Stimulated activated CD8-positive, alpha-beta memory T cell treated with anti-CD3 and anti-CD28 coated beads, Interleukin-7, amount 100 ng/mL, for 1 hour (primary cell): ENCODE measurements around the gene ENHO.
"Not testable (repeated sequence)": the region's sequence is repeated elsewhere in the genome, so short reads cannot be mapped to it uniquely, and the experiment has no call there.

Experiments used
- DNase-seq, 2 donors: peaks; one replicate each; pipeline ENCODE4 v3.0.0-alpha.2; 2020; ENCODE audit warnings: low read depth in 2 of 2

Gene ENHO

DNA sequence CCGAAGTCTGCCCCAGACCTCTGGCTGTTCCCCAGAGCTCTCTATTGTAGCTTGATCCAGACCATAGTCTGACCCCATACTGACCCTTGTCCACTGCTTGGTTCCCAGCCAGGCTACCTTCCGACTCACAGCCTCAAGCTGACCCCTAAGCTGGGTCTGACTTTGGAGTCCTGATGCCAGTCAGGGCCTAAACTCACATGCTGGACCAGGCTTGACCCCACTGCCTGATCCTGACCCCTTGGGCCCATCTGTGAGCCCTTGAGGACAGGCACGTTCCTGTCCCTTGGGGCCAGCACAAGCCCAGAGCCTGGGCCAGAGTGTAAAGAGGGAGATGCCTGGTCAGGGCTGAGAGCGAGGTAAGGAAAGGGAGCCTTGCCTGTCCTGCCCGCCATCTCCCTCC is 32.7 kb upstream of the ENHO start:
- DNase-seq: no peak

GRCh38 chr9:34555002-34555348 is 32.2 kb upstream of the ENHO start:
- no peak for DNase-seq

DNA sequence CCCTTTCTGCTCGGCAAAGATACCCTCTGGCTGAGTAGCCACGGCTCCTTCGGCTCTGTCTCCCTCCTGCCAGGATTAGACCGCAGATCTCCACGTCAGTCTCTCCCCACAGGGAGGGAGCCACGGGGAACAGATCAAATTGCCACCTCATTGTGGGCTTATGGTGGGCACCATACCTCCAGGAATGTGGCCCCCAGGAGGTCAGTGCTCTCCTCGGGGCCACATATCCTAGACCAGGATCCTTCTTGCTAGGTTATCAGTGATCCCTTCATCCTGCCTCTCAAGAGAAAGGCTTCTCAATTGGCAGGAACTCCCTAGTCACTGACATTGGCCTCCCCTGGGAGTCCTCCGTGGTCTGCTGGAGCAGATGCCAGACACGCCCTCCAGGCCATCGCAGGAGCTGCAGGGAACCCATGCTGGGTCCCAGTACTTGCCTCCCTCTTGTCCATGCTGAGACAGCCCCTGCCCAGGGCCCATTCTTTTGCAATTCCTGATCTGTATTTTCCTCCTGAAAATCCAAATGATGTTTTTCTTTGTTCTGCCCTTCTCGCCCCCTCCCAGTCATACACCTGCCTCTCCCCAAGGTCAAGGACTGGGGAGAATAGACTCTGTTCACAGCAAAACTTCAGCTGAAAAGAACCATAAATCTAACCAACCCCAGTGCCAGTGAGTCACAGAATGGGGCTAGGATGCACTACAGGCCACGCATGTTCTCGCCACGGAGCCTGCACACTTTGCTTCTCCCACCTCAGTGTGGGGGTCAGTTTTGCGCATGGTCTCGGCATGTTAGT is 31.6 kb upstream of the ENHO start:
- DNase-seq: no peak

GRCh38 chr9:34553511-34554021 is 30.8 kb upstream of the ENHO start:
- DNase-seq: no peak

- no peak for DNase-seq
Measured at GRCh38 chr9:34552986-34553385, 30.2 kb upstream of the ENHO start.

DNA sequence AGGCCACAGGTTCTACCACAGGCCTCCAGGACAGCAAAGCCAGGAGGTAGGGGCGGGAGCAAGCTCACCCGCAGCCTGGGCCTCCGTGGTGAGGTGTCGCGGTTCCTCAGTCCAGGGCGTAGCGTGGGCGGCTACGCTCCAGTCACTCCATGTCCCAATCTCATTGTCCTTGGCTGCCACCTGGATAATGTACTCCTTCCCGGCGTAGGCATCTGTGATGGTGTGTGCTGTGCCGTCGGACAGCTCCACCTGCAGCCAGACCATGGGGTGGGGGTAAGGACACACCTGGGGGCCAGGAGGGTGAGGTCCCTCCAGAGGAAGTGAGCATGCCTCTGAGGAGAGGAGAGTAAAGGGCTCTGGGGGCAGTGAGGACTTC is 29.8 kb upstream of the ENHO start:
- no peak for DNase-seq

- no peak for DNase-seq
Measured at GRCh38 chr9:34551751-34552605, 29.2 kb upstream of the ENHO start.

DNA sequence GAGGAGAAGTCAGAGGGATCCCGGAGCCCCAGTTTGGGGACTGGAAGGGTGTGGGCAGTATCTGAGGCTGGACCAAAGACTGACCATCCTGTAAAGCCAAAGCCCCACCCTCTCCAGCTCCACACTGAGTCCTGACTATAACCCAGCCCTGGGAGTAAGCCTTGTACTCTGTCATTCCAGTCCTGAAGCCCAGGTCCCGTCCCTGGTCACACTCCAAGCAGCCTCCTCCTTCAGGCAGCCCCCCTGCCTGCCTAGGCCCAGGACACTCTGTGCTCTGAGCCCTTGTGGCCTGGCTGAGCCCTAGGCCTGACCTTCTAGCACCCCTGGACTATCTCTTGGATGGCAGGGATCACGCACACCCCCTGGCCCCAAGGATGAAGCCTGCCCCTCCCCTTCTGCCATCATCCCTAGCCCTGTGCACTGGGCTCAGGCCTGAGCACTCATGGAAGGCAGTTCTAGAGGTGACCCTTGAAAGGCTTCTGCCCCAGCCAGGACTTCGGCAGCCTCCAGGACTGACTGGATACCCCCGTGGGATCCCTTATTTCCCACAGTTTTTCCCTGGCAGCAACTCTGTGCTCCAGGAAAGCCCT is 28.0 kb upstream of the ENHO start:
- DNase-seq: no peak

- DNase-seq: no peak
Measured at GRCh38 chr9:34550016-34550680, 27.4 kb upstream of the ENHO start.

DNA sequence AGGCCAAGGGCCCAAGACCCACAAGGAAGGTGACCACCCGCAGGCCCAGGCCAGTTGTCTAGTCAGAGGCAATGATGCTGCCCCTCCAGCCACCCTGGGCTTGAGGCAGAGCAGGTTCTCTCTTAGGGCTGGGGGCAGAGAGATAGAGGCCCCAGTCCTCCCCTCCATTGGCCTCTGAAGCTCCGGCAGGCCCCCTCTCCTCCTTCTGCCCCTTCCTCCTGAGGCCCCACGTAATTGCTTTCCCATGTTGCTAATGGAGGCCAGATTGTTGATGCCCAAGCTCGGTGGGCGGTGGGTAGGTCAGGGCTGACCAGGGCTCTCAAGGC is 26.6 kb upstream of the ENHO start:
- no peak for DNase-seq

DNA sequence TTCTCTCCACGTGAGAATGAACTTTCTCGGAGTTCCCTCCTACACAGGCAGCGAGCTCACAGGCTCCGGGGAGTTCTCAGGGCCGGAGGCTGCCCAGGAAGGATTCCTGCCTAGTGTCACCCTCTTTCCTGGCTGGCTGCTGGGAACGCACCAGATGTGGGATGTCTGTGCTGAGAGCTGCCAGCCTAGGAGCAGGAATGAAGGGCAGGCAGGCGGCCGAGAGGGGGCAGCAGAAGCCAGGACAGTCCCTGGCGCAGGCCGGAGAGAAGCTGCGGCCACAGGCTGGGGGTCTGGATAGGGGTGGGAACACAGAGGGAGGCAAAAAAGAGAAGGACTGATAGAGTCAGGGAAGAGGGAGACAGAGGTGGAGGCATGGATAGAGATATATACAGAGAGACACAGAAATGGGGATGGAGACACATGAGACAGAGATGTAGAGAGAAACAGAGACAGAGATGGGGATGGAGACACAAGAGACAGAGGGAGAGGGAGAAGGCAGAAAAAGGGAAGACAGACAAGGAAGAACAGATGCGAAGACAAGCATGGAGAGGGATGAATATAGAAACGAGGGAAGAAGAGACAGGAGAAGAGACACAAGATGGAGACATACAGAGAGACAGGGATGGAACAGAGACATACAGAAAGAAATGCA is 25.3 kb upstream of the ENHO start:
- no peak for DNase-seq

GRCh38 chr9:34546834-34547827 is 24.3 kb upstream of the ENHO start:
- peak in 1 of 2 donors; percentile 20 for DNase-seq

GRCh38 chr9:34546102-34546833 is 23.5 kb upstream of the ENHO start:
- DNase-seq: no peak

DNA sequence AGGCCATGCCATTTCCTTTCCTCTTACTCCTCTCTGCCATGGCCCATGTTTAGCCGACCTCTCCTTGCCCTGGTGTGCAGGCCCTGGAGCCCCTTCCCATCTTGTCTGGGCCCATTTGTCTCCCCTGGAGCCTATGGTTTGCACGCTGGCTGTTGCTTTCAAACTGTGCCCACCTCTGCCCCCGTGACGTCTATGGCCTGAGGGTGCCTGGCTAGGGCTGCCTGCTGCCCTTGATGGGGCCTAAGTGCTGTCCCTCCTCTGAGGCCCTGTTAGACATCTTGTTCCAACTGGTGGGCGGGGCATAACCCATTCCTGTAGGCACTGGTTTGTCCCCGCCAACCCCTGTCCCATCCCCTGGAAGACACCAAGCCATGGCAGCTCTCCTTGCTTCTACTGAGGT is 22.7 kb upstream of the ENHO start:
- no peak for DNase-seq

DNA sequence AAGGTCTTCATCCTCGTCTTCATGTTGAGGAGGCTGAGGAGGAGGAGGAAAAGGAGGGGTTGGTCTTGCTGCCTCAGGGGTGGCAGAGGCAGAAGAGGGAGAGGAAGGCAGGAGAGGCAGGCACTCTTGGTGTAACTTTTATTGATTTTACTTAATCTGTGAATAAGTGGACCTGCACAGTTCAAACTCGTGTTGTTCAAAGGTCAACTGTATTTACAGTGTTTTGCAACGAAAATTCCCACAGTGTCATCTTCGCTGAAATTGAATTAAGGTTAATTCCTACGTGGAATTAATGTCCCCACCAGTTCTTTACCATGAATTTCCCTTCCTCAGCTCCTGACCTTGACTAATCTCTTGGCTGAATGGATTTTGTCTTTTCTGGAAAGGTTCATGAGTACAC is 21.2 kb upstream of the ENHO start:
- DNase-seq: no peak

DNA sequence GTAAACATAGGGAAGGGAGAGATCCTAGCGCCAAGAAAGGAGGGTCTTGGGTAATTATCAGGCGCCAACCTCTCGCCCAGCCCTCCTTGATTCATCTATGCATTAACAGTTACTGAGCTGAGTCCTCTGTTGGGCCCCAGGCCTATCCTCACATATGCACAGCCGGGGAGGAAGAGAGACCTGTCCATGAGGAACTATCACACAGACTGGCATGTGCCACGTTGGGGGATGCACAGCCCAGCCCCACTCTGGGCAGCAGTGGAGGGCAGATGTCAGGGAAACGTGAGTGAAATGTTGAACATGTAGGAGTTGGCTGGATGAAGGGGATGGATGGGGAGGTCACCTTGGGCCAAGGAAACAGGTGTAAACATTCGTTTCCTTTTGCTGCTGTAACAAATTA is 18.8 kb upstream of the ENHO start:
- no peak for DNase-seq

GRCh38 chr9:34540827-34541226 is 18.0 kb upstream of the ENHO start:
- no peak for DNase-seq

DNA sequence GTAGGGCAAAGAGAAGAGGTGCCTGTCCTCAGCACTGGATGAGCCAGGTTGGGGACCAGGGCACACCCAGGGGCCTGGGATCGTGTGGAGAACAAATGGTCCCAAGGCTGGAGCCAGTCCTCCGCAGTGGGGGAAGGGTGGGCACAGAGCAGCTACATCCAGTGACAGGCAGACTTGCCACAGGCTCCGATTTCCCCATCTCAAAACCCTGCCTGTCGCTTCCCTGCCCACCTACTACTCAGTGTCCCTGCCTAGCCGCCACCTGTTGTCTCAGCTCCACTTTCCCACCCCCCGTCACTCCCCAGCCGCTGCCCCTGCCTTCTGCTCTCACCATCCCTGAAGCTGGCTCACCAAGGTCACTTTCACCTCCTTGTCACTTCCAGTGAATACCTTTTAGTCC is 13.9 kb upstream of the ENHO start:
- DNase-seq: no peak

DNA sequence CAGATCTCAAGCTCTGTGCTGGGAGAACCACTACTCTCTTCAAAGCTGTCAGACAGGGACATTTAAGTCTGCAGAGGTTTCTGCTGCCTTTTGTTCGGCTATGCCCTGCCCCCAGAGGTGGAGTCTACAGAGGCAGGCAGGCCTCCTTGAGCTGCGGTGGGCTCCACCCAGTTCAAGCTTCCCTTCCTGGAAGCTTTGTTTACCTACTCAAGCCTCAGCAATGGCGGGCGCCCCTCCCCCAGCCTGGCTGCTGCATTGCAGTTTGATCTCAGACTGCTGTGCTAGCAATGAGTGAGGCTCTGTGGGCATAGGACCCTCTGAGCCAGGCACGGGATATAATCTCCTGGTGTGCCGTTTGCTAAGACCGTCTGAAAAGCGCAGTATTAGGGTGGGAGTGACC is 9.3 kb upstream of the ENHO start:
- not testable (repeated sequence) for DNase-seq

DNA sequence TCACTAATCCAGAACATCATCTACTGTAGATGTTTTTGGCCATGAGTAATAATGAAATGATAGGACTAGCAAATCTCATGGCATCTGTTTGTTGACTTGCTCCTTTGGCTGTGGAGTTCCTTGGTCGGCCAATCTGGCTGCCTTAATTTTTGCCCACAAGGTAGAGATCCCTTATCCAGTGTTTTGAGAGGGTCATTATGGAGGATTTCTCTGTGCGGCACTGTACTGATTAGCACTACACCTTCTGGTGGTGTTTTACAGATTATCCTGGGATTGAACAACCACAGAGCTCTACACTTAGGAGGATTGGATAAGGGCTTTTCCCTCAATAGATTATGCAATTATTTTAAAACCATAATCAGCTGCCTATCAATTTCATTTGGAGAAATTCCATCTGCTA is 3.2 kb upstream of the ENHO start:
- DNase-seq: no peak
